Measurements from ENCODE around the gene TOX2. TPM values are rescaled to one million over a fixed set of nuclear protein-coding genes. Genes with fewer than 3 reads are reported as not detected.

The TOX2 gene
- total RNA-seq, 4 donors from 2014 or later = 0.20 to 0.42 TPM; not detected in 2

- no peak for DNase-seq
- no peak for ATAC-seq
- in situ Hi-C loops (cut with MboI; ENCODE audit: low sequenced_read_pairs in 4 of 4) (no loop called here), intact Hi-C loops (cut with DNase I; ENCODE audit: low total_unique reads) (no loop called here)
- no peaks in the 10 kb centered on the region for H3K9me3 ChIP-seq
- no peaks in the 10 kb centered on the region for H3K4me1 ChIP-seq
- H3K27ac ChIP-seq = no peak overlapping the region
- H3K36me3 ChIP-seq = no peaks in the 10 kb centered on the region
- no peak for TF ChIP-seq CTCF (IDR thresholded peaks at IDR 0.05 in 4 of 5, conservative IDR thresholded peaks at IDR 0.05 in 1 of 5)
- TF ChIP-seq POLR2A (IDR thresholded peaks at IDR 0.05) = no peak
- no peak overlapping the region for H3K4me3 ChIP-seq
- no peaks in the 10 kb centered on the region for H3K27me3 ChIP-seq
Measured at GRCh38 chr20:44024820-44025580, 110.3 kb downstream of the TOX2 start.

DNA sequence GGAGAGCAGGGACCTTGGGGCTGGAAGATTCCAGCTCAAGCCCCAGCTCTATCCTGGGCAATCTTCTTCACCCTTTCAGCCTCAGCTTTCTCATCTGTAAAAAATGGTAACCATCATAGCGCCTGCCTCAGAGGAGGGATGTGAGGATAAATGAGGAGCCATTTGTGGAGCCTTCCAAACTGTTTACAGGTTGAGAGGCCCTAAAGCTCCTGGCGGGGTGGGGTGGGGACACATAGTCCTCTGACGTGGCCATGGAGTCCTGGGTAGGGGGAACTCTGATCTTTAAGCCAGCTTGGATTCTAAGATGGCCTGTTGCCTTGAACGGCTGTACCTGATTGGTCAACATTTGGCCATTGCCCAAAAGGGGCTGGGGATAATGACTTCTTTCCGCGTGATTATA is 111.1 kb downstream of the TOX2 start:
- no peaks in the 10 kb centered on the region for H3K36me3 ChIP-seq
- no peak overlapping the region for H3K4me3 ChIP-seq
- in situ Hi-C loops (cut with MboI; ENCODE audit: low sequenced_read_pairs in 4 of 4) (no loop called here), intact Hi-C loops (cut with DNase I; ENCODE audit: low total_unique reads) (no loop called here)
- no peak overlapping the region for H3K27ac ChIP-seq
- ATAC-seq = no peak
- H3K27me3 ChIP-seq = no peaks in the 10 kb centered on the region
- H3K4me1 ChIP-seq = no peaks in the 10 kb centered on the region
- no peaks in the 10 kb centered on the region for H3K9me3 ChIP-seq
- no peak for DNase-seq
- TF ChIP-seq POLR2A (IDR thresholded peaks at IDR 0.05) = no peak
- TF ChIP-seq CTCF (IDR thresholded peaks at IDR 0.05 in 4 of 5, conservative IDR thresholded peaks at IDR 0.05 in 1 of 5) = no peak

- no peak overlapping the region for H3K4me3 ChIP-seq
- TF ChIP-seq CTCF (IDR thresholded peaks at IDR 0.05 in 4 of 5, conservative IDR thresholded peaks at IDR 0.05 in 1 of 5) (no peak), POLR2A (IDR thresholded peaks at IDR 0.05) (no peak)
- no peaks in the 10 kb centered on the region for H3K27me3 ChIP-seq
- no peaks in the 10 kb centered on the region for H3K9me3 ChIP-seq
- intact Hi-C loops (cut with DNase I; ENCODE audit: low total_unique reads) = no loop called here
- no peaks in the 10 kb centered on the region for H3K36me3 ChIP-seq
- H3K27ac ChIP-seq = no peak overlapping the region
- H3K4me1 ChIP-seq = no peaks in the 10 kb centered on the region
- in situ Hi-C loops (cut with MboI; ENCODE audit: low sequenced_read_pairs in 4 of 4) = no loop called here
- ATAC-seq (no peak), DNase-seq (no peak)
Measured at GRCh38 chr20:44026647-44027342, 112.1 kb downstream of the TOX2 start.

- in situ Hi-C loops (cut with MboI; ENCODE audit: low sequenced_read_pairs in 4 of 4) (no loop called here), intact Hi-C loops (cut with DNase I; ENCODE audit: low total_unique reads) (no loop called here)
- H3K27ac ChIP-seq = no peak overlapping the region
- ATAC-seq (no peak), DNase-seq (no peak)
- H3K4me3 ChIP-seq = no peak overlapping the region
- H3K27me3 ChIP-seq = no peaks in the 10 kb centered on the region
- no peaks in the 10 kb centered on the region for H3K36me3 ChIP-seq
- no peak for TF ChIP-seq POLR2A (IDR thresholded peaks at IDR 0.05)
- no peak for TF ChIP-seq CTCF (IDR thresholded peaks at IDR 0.05 in 4 of 5, conservative IDR thresholded peaks at IDR 0.05 in 1 of 5)
- no peaks in the 10 kb centered on the region for H3K9me3 ChIP-seq
- H3K4me1 ChIP-seq = no peaks in the 10 kb centered on the region
Measured at GRCh38 chr20:44027343-44028002, 112.8 kb downstream of the TOX2 start.

Measured in gastrocnemius medialis (tissue), 4 donors.